OCI-LY3 (cell line): Measurements from ENCODE around the gene LRBA.

Source experiments
- H2AFZ ChIP-seq: fragments of 200-600, 300-600 bp; shearing (Covaris generic); 2 replicates; pipeline ENCODE4 v1.6.0; 2014; ENCODE audit warnings: antibody characterized with exemption, low read depth, low read length
- H3K27ac ChIP-seq: fragments of 200-600, 300-600 bp; sonication (generic); 2 replicates; pipeline ENCODE4 v1.5.1; 2014; ENCODE audit warnings: mild to moderate bottlenecking, low read length, moderate library complexity, mixed read lengths
- H3K27me3 ChIP-seq: fragments of 200-600, 300-600 bp; sonication (generic); 2 replicates; pipeline ENCODE4 v1.6.1; 2014; ENCODE audit warnings: low read depth, low read length, mixed read lengths
- H3K36me3 ChIP-seq: fragments of 200-600, 300-600 bp; sonication (generic); replicated peaks from 2 replicates; pipeline ENCODE3; 2014; ENCODE audit warnings: low read depth, low read length, mixed read lengths
- H3K4me1 ChIP-seq: fragments of 300-600, 200-600 bp; sonication (generic); 2 replicates; pipeline ENCODE4 v1.6.1; 2014; ENCODE audit warnings: low read length, mixed read lengths
- H3K4me2 ChIP-seq: fragments of 200-600, 300-600 bp; sonication (generic); 2 replicates; pipeline ENCODE4 v1.6.1; 2014; ENCODE audit warnings: low read length, mixed read lengths
- H3K4me3 ChIP-seq: fragments of 300-600, 200-600 bp; sonication (generic); 2 replicates; pipeline ENCODE4 v1.5.1; 2014; ENCODE audit warnings: antibody characterized with exemption, mild to moderate bottlenecking, low read length, moderate library complexity
- H3K79me2 ChIP-seq: fragments of 300-600, 200-600 bp; shearing (Covaris generic); 2 replicates; pipeline ENCODE4 v1.6.1; 2014; ENCODE audit warnings: mild to moderate bottlenecking, low read length, mixed read lengths
- H3K9ac ChIP-seq: fragments of 300-600, 200-600 bp; shearing (Covaris generic); 2 replicates; pipeline ENCODE4 v1.6.0; 2014; ENCODE audit warnings: mild to moderate bottlenecking, low read length, moderate library complexity
- H3K9me3 ChIP-seq: fragments of 200-600, 300-600 bp; shearing (Covaris generic); 2 replicates; pipeline ENCODE4 v1.6.1; 2014; ENCODE audit warnings: low read length, mixed read lengths; ENCODE audit not compliant: insufficient read depth
- H4K20me1 ChIP-seq: fragments of 200-600, 300-600 bp; sonication (generic); 2 replicates; pipeline ENCODE4 v1.6.1; 2016; ENCODE audit warnings: low read length, mixed read lengths; ENCODE audit not compliant: insufficient read depth
- CTCF ChIP-seq: fragments of 200-600, 300-600 bp; sonication (generic); IDR thresholded peaks from 2 replicates; pipeline ENCODE4 v1.5.1; 2014; ENCODE audit warnings: antibody characterized with exemption, low read length, low read depth
- EZH2phosphoT487 ChIP-seq: fragments of 200-600 bp; shearing (Covaris generic); IDR thresholded peaks from 2 replicates; pipeline ENCODE4 v1.6.1; 2018; ENCODE audit warnings: antibody characterized with exemption, mixed run types, low read depth

Gene LRBA

GRCh38 chr4:150650751-150651150 is 364.3 kb downstream of the LRBA start:
- H3K27me3 ChIP-seq, result no peaks in the 10 kb centered on the region
- H3K4me3 ChIP-seq, result no peak overlapping the region
- no peak overlapping the region for H2AFZ ChIP-seq
- H3K4me2 ChIP-seq, result no peak overlapping the region
- no peaks in the 10 kb centered on the region for H3K9me3 ChIP-seq
- H3K79me2 ChIP-seq, result no peaks in the 10 kb centered on the region
- TF ChIP-seq EZH2phosphoT487 (no peak), CTCF (no peak)
- no peaks in the 10 kb centered on the region for H3K4me1 ChIP-seq
- no peak overlapping the region for H3K27ac ChIP-seq
- H3K36me3 ChIP-seq, result no peaks in the 10 kb centered on the region
- no peak overlapping the region for H3K9ac ChIP-seq
- H4K20me1 ChIP-seq, result no peaks in the 10 kb centered on the region

GRCh38 chr4:150648123-150648522 is 367.0 kb downstream of the LRBA start:
- Histone ChIP-seq H3K36me3 (no peaks in the 10 kb centered on the region), H3K27ac (no peak overlapping the region), H3K4me3 (no peak overlapping the region), H3K79me2 (no peaks in the 10 kb centered on the region), H4K20me1 (no peaks in the 10 kb centered on the region), H3K4me2 (no peak overlapping the region), H3K27me3 (no peaks in the 10 kb centered on the region), H3K9me3 (no peaks in the 10 kb centered on the region), H3K4me1 (no peaks in the 10 kb centered on the region), H2AFZ (no peak overlapping the region), H3K9ac (no peak overlapping the region)
- TF ChIP-seq CTCF (no peak), EZH2phosphoT487 (no peak)

- H3K27ac ChIP-seq, result no peak overlapping the region
- H3K9ac ChIP-seq, result no peak overlapping the region
- no peak overlapping the region for H2AFZ ChIP-seq
- peaks cover under 1% of the 10 kb centered on the region for H3K4me1 ChIP-seq
- no peak overlapping the region for H3K4me2 ChIP-seq
- H3K79me2 ChIP-seq, result no peaks in the 10 kb centered on the region
- TF ChIP-seq CTCF (no peak), EZH2phosphoT487 (no peak)
- no peaks in the 10 kb centered on the region for H3K9me3 ChIP-seq
- H3K36me3 ChIP-seq, result no peaks in the 10 kb centered on the region
- no peaks in the 10 kb centered on the region for H4K20me1 ChIP-seq
- H3K27me3 ChIP-seq, result no peaks in the 10 kb centered on the region
- H3K4me3 ChIP-seq, result no peak overlapping the region
These were observed 368.1 kb downstream of the LRBA start for GRCh38 chr4:150647008-150647407.

GRCh38 chr4:150641612-150642011 is 373.5 kb downstream of the LRBA start:
- Histone ChIP-seq H3K9me3 (no peaks in the 10 kb centered on the region), H2AFZ (no peak overlapping the region), H3K4me1 (peaks cover 10% of the 10 kb centered on the region), H3K36me3 (no peaks in the 10 kb centered on the region), H3K79me2 (no peaks in the 10 kb centered on the region), H4K20me1 (no peaks in the 10 kb centered on the region), H3K27me3 (no peaks in the 10 kb centered on the region), H3K9ac (no peak overlapping the region), H3K4me3 (no peak overlapping the region), H3K4me2 (no peak overlapping the region), H3K27ac (no peak overlapping the region)
- TF ChIP-seq CTCF (no peak), EZH2phosphoT487 (no peak)
